Tibial artery (tissue), 4 donors: ENCODE results near the gene ERC2.

Experiments
- DNase-seq, 2 donors: peaks; one replicate each; pipeline ENCODE4 v3.0.0-alpha.2; 2019
- H3K27ac ChIP-seq, 2 donors: fragments of 200-600 bp; sonication (generic) in 1 of 2; 1 replicate in 1 of 2; 2 replicates in 1 of 2; pipeline ENCODE4 v1.5.1; 2018 to 2019; ENCODE audit warnings: mild to moderate bottlenecking in 1 of 2
- H3K27me3 ChIP-seq, 2 donors: fragments of 200-600 bp; sonication (generic) in 1 of 2; one replicate each; pipeline versions ENCODE4 v1.5.1 to v1.6.0; 2016 to 2019
- H3K36me3 ChIP-seq, 3 donors: fragments of 200-600 bp; sonication (generic) in 2 of 3; one replicate each; pipeline ENCODE4 v1.5.1; 2016 to 2019; ENCODE audit warnings: mild to moderate bottlenecking in 2 of 3
- H3K4me1 ChIP-seq, 4 donors: fragments of 200-600 bp; sonication (generic) in 2 of 4; 1 replicate in 3 of 4; 2 replicates in 1 of 4; pipeline ENCODE4 v1.5.1; 2016 to 2019
- H3K4me3 ChIP-seq, 2 donors: fragments of 200-600 bp; sonication (generic) in 1 of 2; 1 replicate in 1 of 2; 2 replicates in 1 of 2; pipeline ENCODE4 v1.5.1; 2018 to 2019; ENCODE audit warnings: mild to moderate bottlenecking in 2 of 2
- H3K9me3 ChIP-seq, 3 donors: fragments of 200-600 bp; sonication (generic) in 1 of 3; one replicate each; pipeline ENCODE4 v1.5.1; 2016 to 2019
- intact Hi-C: fragments of 100-400 bp; cut with DNase I; formaldehyde crosslinking; loops from one replicate; pipeline ENCODE4 v1.15.0; 2023; ENCODE audit warnings: low total_unique reads
- TF ChIP-seq, protein P1 (sequence below), 2 experiments: fragments of 200-600 bp in 1 of 2; fragments of 450-650 bp in 1 of 2; IDR thresholded peaks; one replicate each; pipeline ENCODE4 v1.5.1; 2017 to 2019; ENCODE audit warnings: antibody characterized with exemption in 2 of 2, mild to moderate bottlenecking in 1 of 2, moderate library complexity in 1 of 2

ERC2 gene

DNA sequence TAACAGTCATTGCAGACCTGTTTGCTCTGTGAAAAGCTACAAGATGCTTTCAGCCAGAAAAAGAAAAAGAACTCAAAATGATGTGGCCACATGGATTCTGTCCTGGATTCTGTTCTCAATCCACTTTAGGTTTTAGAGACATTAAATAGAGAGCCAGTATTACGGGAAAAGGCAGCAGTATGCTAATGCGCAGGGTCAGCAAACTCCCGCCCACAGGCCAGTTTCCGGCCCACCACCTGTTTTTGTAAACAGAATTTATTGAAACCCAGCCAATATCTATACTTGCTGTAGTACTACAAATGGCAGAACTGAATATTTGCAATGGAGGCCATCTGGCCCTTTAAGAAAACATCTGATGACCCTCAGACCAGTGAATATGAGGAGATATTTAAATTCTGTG, 416.1 kb downstream of the ERC2 start:
- intact Hi-C loops: no loop called here
- H3K27ac ChIP-seq: no peak overlapping the region
- no peak overlapping the region for H3K4me3 ChIP-seq
- H3K9me3 ChIP-seq: no peaks in the 10 kb centered on the region
- no peaks in the 10 kb centered on the region for H3K36me3 ChIP-seq
- no peak for DNase-seq
- H3K4me1 ChIP-seq: no peaks in the 10 kb centered on the region
- H3K27me3 ChIP-seq: no peaks in the 10 kb centered on the region
- TF ChIP-seq, protein P1, sequence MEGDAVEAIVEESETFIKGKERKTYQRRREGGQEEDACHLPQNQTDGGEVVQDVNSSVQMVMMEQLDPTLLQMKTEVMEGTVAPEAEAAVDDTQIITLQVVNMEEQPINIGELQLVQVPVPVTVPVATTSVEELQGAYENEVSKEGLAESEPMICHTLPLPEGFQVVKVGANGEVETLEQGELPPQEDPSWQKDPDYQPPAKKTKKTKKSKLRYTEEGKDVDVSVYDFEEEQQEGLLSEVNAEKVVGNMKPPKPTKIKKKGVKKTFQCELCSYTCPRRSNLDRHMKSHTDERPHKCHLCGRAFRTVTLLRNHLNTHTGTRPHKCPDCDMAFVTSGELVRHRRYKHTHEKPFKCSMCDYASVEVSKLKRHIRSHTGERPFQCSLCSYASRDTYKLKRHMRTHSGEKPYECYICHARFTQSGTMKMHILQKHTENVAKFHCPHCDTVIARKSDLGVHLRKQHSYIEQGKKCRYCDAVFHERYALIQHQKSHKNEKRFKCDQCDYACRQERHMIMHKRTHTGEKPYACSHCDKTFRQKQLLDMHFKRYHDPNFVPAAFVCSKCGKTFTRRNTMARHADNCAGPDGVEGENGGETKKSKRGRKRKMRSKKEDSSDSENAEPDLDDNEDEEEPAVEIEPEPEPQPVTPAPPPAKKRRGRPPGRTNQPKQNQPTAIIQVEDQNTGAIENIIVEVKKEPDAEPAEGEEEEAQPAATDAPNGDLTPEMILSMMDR (IDR thresholded peaks at IDR 0.05): no peak

DNA sequence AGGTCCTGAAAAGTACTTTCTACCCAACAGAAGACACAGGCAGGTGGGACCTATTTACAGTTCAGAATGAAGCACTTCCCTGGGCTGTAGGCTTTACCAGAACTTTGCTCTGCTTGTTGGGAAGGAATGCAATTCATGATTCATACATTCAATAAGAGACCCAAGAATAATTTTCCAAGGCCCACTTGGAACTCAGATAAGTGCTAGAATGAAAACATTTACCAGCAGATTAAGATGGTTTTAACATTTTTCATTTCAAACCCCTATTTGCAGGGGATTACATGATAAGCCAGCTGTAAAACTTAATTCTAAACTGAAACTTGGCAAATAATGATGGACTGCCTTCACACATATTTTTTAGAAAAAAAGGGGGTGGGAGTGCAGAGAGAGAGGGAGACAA, 417.2 kb downstream of the ERC2 start:
- TF ChIP-seq, protein P1 (IDR thresholded peaks at IDR 0.05): no peak
- Histone ChIP-seq H3K9me3 (no peaks in the 10 kb centered on the region), H3K36me3 (no peaks in the 10 kb centered on the region), H3K27ac (no peak overlapping the region), H3K27me3 (no peaks in the 10 kb centered on the region), H3K4me1 (no peaks in the 10 kb centered on the region), H3K4me3 (no peak overlapping the region)
- no peak for DNase-seq
- intact Hi-C loops: no loop called here

DNA sequence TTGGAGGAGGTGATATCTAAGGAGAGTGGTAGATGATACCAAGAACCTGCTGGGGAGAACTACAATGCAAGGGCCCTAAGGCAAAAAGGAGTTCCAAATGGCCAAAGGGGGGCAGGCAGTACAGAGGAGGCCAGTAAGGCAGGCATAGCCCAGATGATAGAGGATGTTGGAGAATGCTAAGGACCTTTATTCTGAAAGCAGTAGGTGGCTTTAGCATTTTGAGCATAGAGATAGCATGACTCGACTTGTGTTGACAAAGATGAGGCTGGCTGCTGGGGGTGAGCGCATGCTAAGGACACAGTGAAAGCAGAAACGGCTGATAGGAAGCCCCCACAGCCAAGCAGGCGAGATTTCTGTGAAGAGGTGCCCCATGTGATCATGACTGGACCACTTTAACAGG, 419.3 kb downstream of the ERC2 start:
- Histone ChIP-seq H3K4me1 (no peaks in the 10 kb centered on the region), H3K4me3 (no peak overlapping the region), H3K27ac (no peak overlapping the region), H3K36me3 (no peaks in the 10 kb centered on the region), H3K9me3 (no peaks in the 10 kb centered on the region), H3K27me3 (peaks cover 0 to 6% of the 10 kb centered on the region in 2 donors)
- intact Hi-C loops: no loop called here
- TF ChIP-seq, protein P1 (IDR thresholded peaks at IDR 0.05): no peak
- no peak for DNase-seq

DNA sequence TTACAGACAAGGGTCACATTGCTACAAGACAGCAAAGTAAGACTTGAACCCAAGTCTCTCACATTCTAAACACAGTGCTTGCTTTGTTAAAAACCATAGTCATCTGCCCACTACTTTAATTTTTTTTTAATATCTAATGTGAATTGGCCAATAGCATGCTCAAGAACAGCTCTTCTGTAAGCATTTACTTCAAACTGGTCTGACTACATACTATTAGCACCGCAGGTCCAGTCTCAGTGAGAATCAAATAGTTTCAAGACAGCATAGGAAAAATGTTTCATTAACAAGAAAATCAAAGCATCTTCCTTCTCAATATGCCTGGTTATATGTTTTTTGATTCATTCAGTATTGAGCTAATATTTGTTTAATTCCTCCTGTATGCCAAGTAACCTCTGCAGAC, 419.9 kb downstream of the ERC2 start:
- no peak for DNase-seq
- Histone ChIP-seq H3K27me3 (peaks cover 0 to 6% of the 10 kb centered on the region in 2 donors), H3K4me1 (no peaks in the 10 kb centered on the region), H3K4me3 (no peak overlapping the region), H3K36me3 (no peaks in the 10 kb centered on the region), H3K27ac (no peak overlapping the region), H3K9me3 (no peaks in the 10 kb centered on the region)
- intact Hi-C loops: no loop called here
- TF ChIP-seq, protein P1 (IDR thresholded peaks at IDR 0.05): no peak

DNA sequence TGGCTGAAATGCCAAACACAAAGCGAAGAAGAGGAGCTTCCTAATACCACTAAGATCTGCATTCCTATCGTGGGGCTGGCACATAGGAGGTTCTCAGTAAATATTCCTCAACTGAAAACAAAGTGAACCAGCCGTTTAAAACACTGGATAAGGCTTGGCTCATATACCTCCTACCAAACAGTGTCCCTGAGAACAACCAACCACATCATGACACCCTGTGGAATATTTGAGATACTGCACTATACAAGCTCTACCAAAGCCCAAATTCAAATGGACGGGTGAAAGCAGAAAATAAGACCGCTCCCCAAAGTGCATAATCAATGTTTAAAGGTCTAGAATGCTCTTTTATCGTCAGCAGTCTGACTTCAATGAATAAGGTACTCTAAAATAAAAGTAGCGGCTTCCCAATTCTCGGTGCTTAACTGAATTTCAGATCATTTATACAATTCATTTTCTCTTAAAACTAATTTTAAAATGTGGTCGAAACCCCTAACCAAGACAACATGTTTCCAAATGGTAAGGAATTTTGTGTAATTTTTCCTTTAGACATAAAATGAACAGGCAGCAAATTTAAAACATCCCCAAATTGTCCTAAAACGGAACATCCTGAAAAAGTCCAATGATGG, 425.8 kb downstream of the ERC2 start:
- H3K9me3 ChIP-seq: peaks cover 0 to 8% (median 7%) of the 10 kb centered on the region in 3 donors
- no peaks in the 10 kb centered on the region for H3K4me1 ChIP-seq
- intact Hi-C loops: no loop called here
- no peak for DNase-seq
- no peaks in the 10 kb centered on the region for H3K36me3 ChIP-seq
- TF ChIP-seq, protein P1 (IDR thresholded peaks at IDR 0.05): peak in 1 of 2 experiments; percentile 18
- no peak overlapping the region for H3K4me3 ChIP-seq
- no peak overlapping the region for H3K27ac ChIP-seq
- peaks cover 0 to 6% of the 10 kb centered on the region in 2 donors for H3K27me3 ChIP-seq

DNA sequence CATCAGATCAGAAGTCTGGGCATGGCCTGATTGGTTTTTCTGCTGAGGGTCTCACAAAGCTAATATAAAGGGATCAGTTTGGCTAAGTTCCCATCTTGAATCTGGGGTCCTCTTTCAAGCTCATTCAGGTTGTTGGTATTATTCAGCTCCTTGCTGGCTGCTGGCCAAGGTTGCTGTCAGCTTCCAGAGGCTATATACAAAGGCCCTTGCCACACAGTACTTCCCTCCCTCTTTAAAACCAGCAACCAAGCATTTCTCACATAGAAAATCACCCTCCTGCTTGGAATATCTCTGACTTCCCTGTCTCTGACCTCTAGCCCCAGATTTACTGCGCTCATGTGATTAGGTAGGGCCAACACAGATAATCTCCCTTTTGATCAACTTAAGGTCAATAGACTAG, 442.9 kb downstream of the ERC2 start:
- intact Hi-C loops: no loop called here
- Histone ChIP-seq H3K36me3 (no peaks in the 10 kb centered on the region), H3K27me3 (no peaks in the 10 kb centered on the region), H3K4me3 (no peak overlapping the region), H3K4me1 (no peaks in the 10 kb centered on the region), H3K9me3 (no peaks in the 10 kb centered on the region), H3K27ac (no peak overlapping the region)
- DNase-seq: no peak
- TF ChIP-seq, protein P1 (IDR thresholded peaks at IDR 0.05): no peak
